HG03196 (cell line): ENCODE data around the gene CSMD2.

ENCODE experiments used
- ATAC-seq: cut with Tn5 transposase; IDR thresholded peaks from one replicate; pipeline ENCODE4 v1.9.1; 2021; ENCODE audit not compliant: unreplicated experiment

CSMD2 gene

GRCh38 chr1:33624261-33624990 lies 540.6 kb downstream of the CSMD2 start:
- no peak for ATAC-seq

GRCh38 chr1:33623811-33624210 lies 541.2 kb downstream of the CSMD2 start:
- no peak for ATAC-seq

- ATAC-seq: no peak
These were observed 542.3 kb downstream of the CSMD2 start for GRCh38 chr1:33622757-33623156.

GRCh38 chr1:33618636-33619035 lies 546.4 kb downstream of the CSMD2 start:
- no peak for ATAC-seq

- no peak for ATAC-seq
These were observed 547.6 kb downstream of the CSMD2 start for GRCh38 chr1:33617451-33617850.

- ATAC-seq: no peak
These were observed 548.2 kb downstream of the CSMD2 start for GRCh38 chr1:33616780-33617179.

- ATAC-seq: no peak
These were observed 549.5 kb downstream of the CSMD2 start for GRCh38 chr1:33615546-33615945.

- ATAC-seq: no peak
These were observed 554.1 kb downstream of the CSMD2 start for GRCh38 chr1:33610864-33611455.

- ATAC-seq: no peak
These were observed 554.6 kb downstream of the CSMD2 start for GRCh38 chr1:33610391-33610790.

GRCh38 chr1:33609739-33610138 lies 555.3 kb downstream of the CSMD2 start:
- no peak for ATAC-seq

- ATAC-seq: no peak
These were observed 556.1 kb downstream of the CSMD2 start for GRCh38 chr1:33608825-33609400.

- ATAC-seq: no peak
These were observed 557.5 kb downstream of the CSMD2 start for GRCh38 chr1:33607444-33608005.

GRCh38 chr1:33606272-33606671 lies 558.8 kb downstream of the CSMD2 start:
- no peak for ATAC-seq

- no peak for ATAC-seq
These were observed 562.8 kb downstream of the CSMD2 start for GRCh38 chr1:33602271-33602670.

GRCh38 chr1:33601751-33602150 lies 563.3 kb downstream of the CSMD2 start:
- ATAC-seq: no peak

GRCh38 chr1:33599516-33600115 lies 565.4 kb downstream of the CSMD2 start:
- ATAC-seq: no peak

- no peak for ATAC-seq
These were observed 576.3 kb downstream of the CSMD2 start for GRCh38 chr1:33588726-33589125.

- ATAC-seq: no peak
These were observed 578.2 kb downstream of the CSMD2 start for GRCh38 chr1:33586795-33587194.

- no peak for ATAC-seq
These were observed 578.9 kb downstream of the CSMD2 start for GRCh38 chr1:33586106-33586505.

GRCh38 chr1:33583567-33583966 lies 581.5 kb downstream of the CSMD2 start:
- no peak for ATAC-seq

- ATAC-seq: no peak
These were observed 586.2 kb downstream of the CSMD2 start for GRCh38 chr1:33578557-33579448.
